ENCODE results near the gene C10orf143. TPM values are rescaled to one million over a fixed set of nuclear protein-coding genes. Genes with fewer than 3 reads are reported as not detected.
A peak's percentile ranks its signal among the peaks of the same experiment; 100 is the strongest.
"Not testable (repeated sequence)": the region's sequence is repeated elsewhere in the genome, so short reads cannot be mapped to it uniquely, and the experiment has no call there.

Gene C10orf143
- total RNA-seq, result 0.52 and 0.96 TPM in 2 replicates
- polyA plus RNA-seq (2012), result 6.6 TPM

- peak; percentile 98 for DNase-seq (ENCODE audit: low read depth)
Observed at GRCh38 chr10:130110246-130111112, at the start of gene C10orf143. Gene C10orf143, minus strand, starts transcription at chr10:130110830. Its CDS starts 58 bp downstream, at chr10:130110772.

- DNase-seq (ENCODE audit: low read depth), result no peak
Observed at GRCh38 chr10:130159192-130159794, 48.7 kb upstream of the C10orf143 start.

DNA sequence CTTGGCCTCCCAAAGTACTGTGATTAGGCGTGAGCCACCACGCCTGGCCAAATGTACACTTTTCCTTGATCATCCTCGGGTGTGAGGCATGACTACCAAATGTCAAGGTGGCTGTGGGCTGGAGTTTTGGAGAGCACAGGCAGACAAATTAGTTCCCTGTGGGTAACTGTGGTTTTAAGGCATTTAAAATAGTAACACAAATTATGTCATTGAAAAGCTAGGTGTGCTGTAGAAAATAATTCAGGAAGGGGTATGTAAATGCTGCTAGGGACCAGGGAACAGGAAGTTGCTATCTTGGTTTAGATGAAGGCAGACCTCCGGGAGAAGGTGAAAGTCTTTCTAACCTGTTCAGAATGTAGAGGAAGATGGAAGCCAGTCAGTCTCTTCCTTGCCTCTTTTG is 35.4 kb upstream of the C10orf143 start:
- DNase-seq (ENCODE audit: low read depth), result no peak

DNA sequence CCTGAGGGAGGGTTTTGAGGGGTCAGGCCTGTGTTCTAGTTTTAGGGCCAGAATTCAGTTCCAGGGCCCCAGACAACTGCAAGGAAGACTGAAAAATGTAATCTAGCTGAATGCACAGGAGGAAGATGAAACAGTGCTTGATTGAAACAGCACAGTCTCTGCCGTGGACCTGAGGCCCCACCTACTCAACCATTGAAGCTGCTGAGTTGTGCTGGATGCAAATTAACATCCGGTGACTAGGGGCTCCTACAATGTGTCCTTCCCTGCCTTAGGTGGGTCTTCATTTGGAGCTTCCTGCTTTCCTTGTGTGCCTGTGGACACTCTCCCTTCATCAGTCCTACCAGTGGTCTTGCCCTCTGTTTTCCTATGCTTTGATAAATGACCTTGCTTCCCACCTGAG is 31.2 kb upstream of the C10orf143 start:
- DNase-seq (ENCODE audit: low read depth), result no peak

- DNase-seq (ENCODE audit: low read depth), result no peak
Observed at GRCh38 chr10:130141460-130141859, 30.8 kb upstream of the C10orf143 start.

DNA sequence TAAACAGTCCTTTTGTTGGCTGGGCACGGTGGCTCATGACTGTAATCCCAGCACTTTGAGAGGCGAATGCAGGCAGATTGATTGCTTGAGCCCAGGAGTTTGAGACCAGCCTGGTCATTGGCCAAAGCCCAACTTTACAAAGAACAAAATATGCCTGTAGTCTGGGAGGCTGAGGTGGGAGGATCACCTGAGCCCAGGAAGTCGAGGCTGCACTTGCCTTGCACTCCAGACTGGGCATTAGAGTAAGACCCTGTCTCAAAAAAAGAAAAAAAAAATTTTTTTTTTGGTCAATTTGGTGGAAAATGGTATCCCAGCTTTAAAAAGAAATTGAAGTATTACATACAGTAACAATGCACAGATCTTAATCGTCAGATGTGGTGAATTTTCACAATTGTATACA is 30.4 kb upstream of the C10orf143 start:
- no peak for DNase-seq (ENCODE audit: low read depth)

DNA sequence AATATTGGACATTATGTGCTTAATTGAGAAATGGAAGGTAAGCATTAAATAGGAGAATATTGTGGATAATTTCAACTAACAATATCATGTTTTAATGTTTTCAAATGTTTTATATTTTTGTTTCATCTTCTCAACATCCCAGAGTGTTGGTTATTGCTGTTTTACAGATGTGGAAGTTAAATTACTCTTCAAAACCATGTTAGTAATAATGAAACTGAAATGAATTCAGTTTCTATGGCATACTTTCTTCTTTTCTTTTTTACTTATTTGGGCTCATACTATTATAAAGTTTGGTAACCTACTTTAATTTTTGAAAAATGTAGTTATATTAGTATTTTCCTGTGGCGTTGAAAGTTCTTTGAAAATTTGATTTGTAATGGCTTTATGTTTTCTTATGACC is 29.8 kb upstream of the C10orf143 start:
- DNase-seq (ENCODE audit: low read depth), result no peak

DNA sequence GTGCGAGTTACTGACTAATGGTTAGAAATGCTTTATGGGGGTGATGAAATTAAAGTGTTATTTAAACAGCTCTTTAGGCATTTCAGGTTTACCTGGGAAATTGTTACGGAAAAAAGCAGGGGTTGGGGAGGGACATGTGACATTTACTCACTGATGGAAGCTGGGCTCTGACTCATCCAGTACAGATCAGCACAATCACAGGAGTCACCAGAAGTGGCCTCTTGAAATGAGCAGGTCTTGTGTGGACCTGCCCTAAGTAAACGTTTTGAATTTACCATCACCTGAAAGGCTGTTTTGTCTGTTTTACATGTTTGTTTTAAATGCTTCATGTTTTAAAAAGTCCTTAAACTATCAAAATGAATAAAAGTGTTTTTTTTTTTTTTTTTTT is 27.8 kb upstream of the C10orf143 start:
- peak; percentile 35 for DNase-seq (ENCODE audit: low read depth)

- DNase-seq (ENCODE audit: low read depth), result no peak
Observed at GRCh38 chr10:130137659-130138478, 27.2 kb upstream of the C10orf143 start.

DNA sequence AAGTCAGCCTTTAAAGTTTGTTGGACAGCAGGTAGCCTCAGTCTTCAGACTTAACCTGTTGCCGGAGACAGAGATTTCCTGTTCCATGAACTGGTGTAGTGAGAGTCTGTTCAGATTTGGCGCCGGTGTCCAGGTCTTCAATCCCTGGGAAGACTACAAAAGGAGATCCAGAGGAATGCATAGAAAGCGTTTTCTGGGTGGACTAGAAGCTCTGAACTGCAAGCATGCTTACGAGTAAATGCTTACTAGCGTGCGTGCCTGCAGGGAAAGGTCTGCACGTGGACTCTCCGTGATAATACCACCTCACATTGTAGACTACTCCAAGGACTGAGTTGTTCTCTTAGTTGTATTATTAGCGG is 26.4 kb upstream of the C10orf143 start:
- DNase-seq (ENCODE audit: low read depth), result peak; percentile 23

DNA sequence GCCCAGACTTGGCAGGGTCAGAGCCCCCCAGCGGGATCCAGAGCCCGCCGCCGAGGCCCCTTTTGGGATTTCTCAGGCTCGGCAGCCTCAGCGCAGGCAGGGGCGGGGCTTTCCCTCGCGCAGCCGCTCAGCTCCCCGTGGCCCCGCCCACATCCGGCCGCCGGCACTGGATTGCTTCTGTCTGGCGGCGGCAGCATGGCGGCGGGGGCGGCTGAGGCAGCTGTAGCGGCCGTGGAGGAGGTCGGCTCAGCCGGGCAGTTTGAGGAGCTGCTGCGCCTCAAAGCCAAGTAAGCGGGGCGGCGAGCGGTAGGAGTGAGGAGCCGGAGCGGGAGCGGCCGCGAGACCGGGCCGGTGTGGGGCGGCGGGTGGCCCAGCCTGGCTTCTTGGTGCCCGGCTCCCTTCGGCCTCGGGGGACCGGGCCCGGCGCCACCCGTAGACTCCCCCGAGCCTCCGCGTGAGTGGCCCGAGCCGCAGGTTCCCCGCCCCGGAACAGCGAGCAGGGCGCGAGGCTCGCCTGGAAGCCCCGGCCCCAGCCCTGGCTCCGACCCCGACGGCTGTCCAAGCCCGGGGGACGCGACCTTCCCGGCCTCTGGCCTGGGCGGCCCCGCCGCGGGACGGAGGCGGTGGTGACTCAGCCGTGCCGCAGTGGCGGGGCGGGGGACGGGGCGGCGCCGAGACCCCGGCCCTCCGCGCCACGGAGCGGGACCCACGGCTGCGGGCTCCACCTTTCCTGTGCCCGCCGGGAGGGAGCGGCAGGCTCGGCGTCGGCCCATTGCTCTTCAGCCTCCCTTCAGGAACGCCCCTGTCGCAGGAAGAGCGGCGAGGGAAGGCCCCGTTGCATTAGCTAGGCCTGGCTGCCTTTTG is 25.8 kb upstream of the C10orf143 start, which contains the start of gene GLRX3:
Gene GLRX3 (plus strand): TSS at position 166 of the 864 bp plus-strand sequence. CDS start 30 bp downstream, at position 196.
- DNase-seq (ENCODE audit: low read depth), result peak; percentile 88

GRCh38 chr10:130135676-130136225 is 25.1 kb upstream of the C10orf143 start:
- DNase-seq (ENCODE audit: low read depth), result no peak

DNA sequence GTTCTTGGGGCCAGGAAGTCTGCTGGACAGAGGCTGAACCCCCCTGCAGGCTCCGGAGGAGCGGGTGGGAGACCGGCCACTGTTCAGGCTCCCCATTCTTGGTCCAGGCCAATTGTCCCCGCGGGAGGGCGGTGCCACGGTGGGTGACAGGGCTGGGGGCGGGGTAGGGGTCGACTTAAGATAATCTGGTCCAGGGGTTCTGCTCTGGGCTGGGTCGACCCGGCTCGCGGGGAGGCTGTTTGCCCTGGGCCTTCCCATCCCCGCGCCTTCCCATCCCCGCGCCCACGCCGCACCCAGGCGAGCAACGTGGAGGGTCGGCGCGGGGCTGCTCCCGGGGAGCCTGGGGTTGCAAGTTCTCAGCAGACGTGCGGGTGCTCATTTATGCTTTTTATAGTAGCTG is 18.3 kb upstream of the C10orf143 start:
- DNase-seq (ENCODE audit: low read depth), result no peak

DNA sequence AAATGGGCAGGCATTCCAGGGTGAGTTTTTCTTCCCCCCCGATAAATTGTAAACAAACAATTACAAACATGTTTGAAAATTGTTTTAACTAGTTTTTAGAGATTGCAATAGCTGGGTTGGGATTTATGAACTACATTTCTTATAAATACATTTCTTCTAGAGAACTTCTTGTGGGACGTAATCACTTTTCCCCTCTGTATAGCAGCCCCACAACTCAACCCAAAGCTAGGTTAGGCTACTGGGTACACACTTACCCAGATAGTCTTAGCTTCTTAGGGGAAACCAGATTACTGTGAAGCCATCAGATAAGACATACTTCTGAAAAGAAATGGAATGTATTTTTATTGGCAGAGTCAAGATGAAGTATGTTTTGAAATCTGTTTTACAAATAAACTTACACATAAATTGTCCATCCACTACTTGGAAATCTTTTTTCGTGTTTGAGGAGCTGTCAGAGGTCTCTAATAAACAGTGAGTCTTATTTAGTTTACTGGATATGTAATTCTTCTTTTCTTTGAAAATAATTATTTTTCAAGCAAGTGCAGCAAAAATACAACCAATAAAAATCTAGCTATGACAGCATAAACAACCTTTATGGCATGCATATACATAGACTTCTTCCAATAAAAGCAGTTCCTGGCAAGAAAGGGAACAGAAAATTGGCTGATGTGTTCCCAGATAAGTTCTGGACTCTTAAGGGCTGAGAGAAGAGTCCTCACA is 17.6 kb upstream of the C10orf143 start:
- no peak for DNase-seq (ENCODE audit: low read depth)

GRCh38 chr10:130127364-130128061 is 16.9 kb upstream of the C10orf143 start:
- peak; percentile 80 for DNase-seq (ENCODE audit: low read depth)

GRCh38 chr10:130121486-130122079 is 11.0 kb upstream of the C10orf143 start:
- DNase-seq (ENCODE audit: low read depth), result no peak

DNA sequence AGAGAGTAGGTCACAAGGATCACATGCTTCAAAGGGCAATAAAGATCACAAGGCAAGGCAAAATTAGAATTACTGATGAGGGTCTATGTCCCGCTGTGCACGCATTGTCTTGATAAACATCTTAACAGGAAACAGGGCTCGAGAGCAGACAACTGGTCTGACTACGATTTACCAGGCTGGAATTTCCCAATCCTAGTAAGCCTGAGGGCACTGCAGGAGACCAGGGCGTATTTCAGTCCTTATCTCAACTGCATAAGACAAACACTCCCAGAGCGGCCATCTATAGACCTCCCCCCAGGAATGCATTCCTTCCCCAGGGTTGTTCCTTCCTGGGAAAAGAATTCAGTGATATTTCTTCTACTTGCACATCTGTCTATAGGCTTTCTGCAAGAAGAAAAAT is 6.9 kb upstream of the C10orf143 start:
- DNase-seq (ENCODE audit: low read depth), result not testable (repeated sequence)

DNA sequence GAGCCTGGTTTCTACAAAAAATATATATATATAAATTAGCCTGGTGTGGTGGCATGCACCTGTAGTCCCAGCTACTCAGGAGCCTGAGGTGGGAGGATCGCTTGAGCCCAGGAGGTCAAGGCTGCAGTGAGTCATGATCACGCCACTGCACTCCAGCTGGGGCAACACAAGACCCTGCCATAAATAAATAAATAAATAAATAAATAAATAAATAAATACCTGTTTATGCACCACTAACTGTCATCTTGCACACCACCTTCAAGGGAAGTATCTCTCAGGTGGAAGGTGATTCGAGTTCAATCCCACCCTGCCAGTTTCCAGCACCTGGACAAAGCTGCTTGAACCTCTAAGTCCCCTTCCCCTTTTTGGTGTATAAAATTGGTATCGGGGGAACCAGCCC is 6.3 kb upstream of the C10orf143 start:
- not testable (repeated sequence) for DNase-seq (ENCODE audit: low read depth)

GRCh38 chr10:130112821-130113220 is 2.2 kb upstream of the C10orf143 start:
- no peak for DNase-seq (ENCODE audit: low read depth)

Measured in myocyte (in vitro differentiated cells).